Body of pancreas (tissue), 4 donors: Measurements from ENCODE around the gene LIPT1. TPM values are rescaled to one million over a fixed set of nuclear protein-coding genes. Genes with fewer than 3 reads are reported as not detected.
A peak's percentile ranks its signal among the peaks of the same experiment; 100 is the strongest.
"Not testable (repeated sequence)": the region's sequence is repeated elsewhere in the genome, so short reads cannot be mapped to it uniquely, and the experiment has no call there.

Source experiments
- ATAC-seq: fragments of 150-250 bp; one replicate; pipeline ENCODE4 v1.9.1; 2016
- DNase-seq, 4 donors: peaks; one replicate each; pipeline ENCODE4 v3.0.0-alpha.2; 2019
- H3K27ac ChIP-seq, 4 donors: fragments of 200-600 bp; sonication (generic); 1 replicate in 3 of 4; 2 replicates in 1 of 4; pipeline versions ENCODE4 v1.5.1 to v1.6.1; 2016 to 2019; ENCODE audit warnings: mild to moderate bottlenecking in 1 of 4, mixed read lengths in 1 of 4, moderate library complexity in 1 of 4
- H3K27me3 ChIP-seq, 2 donors: fragments of 200-600 bp; sonication (generic); one replicate each; pipeline ENCODE4 v1.6.0; 2016; ENCODE audit warnings: mild to moderate bottlenecking in 1 of 2
- H3K36me3 ChIP-seq, 2 donors: fragments of 200-600 bp; sonication (generic); replicated peaks in 1 of 2; 2 replicates each; pipeline ENCODE4 v1.5.1; 2016; ENCODE audit warnings: low read depth in 2 of 2; ENCODE audit not compliant: insufficient read depth in 1 of 2
- H3K4me1 ChIP-seq: fragments of 200-600 bp; sonication (generic); one replicate; pipeline ENCODE4 v1.6.0; 2016
- H3K4me3 ChIP-seq, 2 donors: fragments of 200-600 bp; sonication (generic); 1 replicate in 1 of 2; 2 replicates in 1 of 2; pipeline ENCODE4 v1.5.1; 2016 to 2019
- H3K9me3 ChIP-seq, 3 donors: fragments of 200-600 bp; sonication (generic); 1 replicate in 2 of 3; 2 replicates in 1 of 3; pipeline ENCODE4 v1.5.1; 2016
- POLR2A ChIP-seq, 3 donors: fragments of 450-650 bp; IDR thresholded peaks; one replicate each; pipeline ENCODE4 v1.6.1; 2016; ENCODE audit warnings: antibody characterized with exemption in 3 of 3, mild to moderate bottlenecking in 2 of 3
- WGBS, 2 donors: methylation state at CpG; one replicate each; pipeline ENCODE4 v1.1.5; 2017; 5-methylcytosine and 5-hydroxymethylcytosine counted together
- intact Hi-C: fragments of 100-400 bp; cut with DNase I; formaldehyde crosslinking; loops from one replicate; pipeline ENCODE4 v1.15.1; 2023
- total RNA-seq, 2 donors: library from RNA; depleted of rRNA; stranded (reverse); fragments of >200 nt; gene quantifications; one replicate each; pipeline ENCODE4 v1.1.0, GENCODE V29; 2016
- TF ChIP-seq, protein P1 (sequence below), 7 experiments: fragments of 450-650 bp in 4 of 7; fragments of 200-600 bp in 3 of 7; sonication (generic) in 3 of 7; IDR thresholded peaks; one replicate each; pipeline ENCODE4 v1.5.1; 2016 to 2019; ENCODE audit warnings: antibody characterized with exemption in 7 of 7

LIPT1 gene
- total RNA-seq, 2 donors from 2014 or later: 2.1 to 12.9 TPM

- DNase-seq (no peak), ATAC-seq (no peak)
- WGBS, 2 donors: 43 to 55% methylated on average over 4 of the region's 4 CpGs
- Histone ChIP-seq H3K9me3 (no peaks in the 10 kb centered on the region), H3K4me1 (no peaks in the 10 kb centered on the region), H3K4me3 (no peak overlapping the region), H3K36me3 (no peaks in the 10 kb centered on the region), H3K27ac (no peak overlapping the region), H3K27me3 (no peaks in the 10 kb centered on the region)
- intact Hi-C loops: no loop called here
- TF ChIP-seq POLR2A (IDR thresholded peaks at IDR 0.05): no peak
- TF ChIP-seq, protein P1, sequence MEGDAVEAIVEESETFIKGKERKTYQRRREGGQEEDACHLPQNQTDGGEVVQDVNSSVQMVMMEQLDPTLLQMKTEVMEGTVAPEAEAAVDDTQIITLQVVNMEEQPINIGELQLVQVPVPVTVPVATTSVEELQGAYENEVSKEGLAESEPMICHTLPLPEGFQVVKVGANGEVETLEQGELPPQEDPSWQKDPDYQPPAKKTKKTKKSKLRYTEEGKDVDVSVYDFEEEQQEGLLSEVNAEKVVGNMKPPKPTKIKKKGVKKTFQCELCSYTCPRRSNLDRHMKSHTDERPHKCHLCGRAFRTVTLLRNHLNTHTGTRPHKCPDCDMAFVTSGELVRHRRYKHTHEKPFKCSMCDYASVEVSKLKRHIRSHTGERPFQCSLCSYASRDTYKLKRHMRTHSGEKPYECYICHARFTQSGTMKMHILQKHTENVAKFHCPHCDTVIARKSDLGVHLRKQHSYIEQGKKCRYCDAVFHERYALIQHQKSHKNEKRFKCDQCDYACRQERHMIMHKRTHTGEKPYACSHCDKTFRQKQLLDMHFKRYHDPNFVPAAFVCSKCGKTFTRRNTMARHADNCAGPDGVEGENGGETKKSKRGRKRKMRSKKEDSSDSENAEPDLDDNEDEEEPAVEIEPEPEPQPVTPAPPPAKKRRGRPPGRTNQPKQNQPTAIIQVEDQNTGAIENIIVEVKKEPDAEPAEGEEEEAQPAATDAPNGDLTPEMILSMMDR (IDR thresholded peaks at IDR 0.05): no peak
These were observed 42.1 kb upstream of the LIPT1 start for GRCh38 chr2:99112617-99113016.

GRCh38 chr2:99127981-99128380 lies 26.8 kb upstream of the LIPT1 start:
- intact Hi-C loops: no loop called here
- DNase-seq (no peak), ATAC-seq (no peak)
- H3K27me3 ChIP-seq: no peaks in the 10 kb centered on the region
- no peaks in the 10 kb centered on the region for H3K36me3 ChIP-seq
- peaks cover 0 to 5% (median 0%) of the 10 kb centered on the region in 3 donors for H3K9me3 ChIP-seq
- no peak overlapping the region for H3K27ac ChIP-seq
- no peak overlapping the region for H3K4me3 ChIP-seq
- 89 to 94% methylated on average over 2 of the region's 2 CpGs for WGBS, 2 donors
- no peak for TF ChIP-seq POLR2A (IDR thresholded peaks at IDR 0.05)
- TF ChIP-seq, protein P1 (IDR thresholded peaks at IDR 0.05): no peak
- H3K4me1 ChIP-seq: no peaks in the 10 kb centered on the region

- H3K27ac ChIP-seq, DNase-seq, ATAC-seq, H3K27me3 ChIP-seq, H3K36me3 ChIP-seq, H3K4me3 ChIP-seq, H3K4me1 ChIP-seq, intact Hi-C loops, H3K9me3 ChIP-seq: not testable (repeated sequence)
- WGBS, 2 donors: 92% methylated on average over 1 to 2 of the region's 2 CpGs
These were observed 19.7 kb upstream of the LIPT1 start for GRCh38 chr2:99135044-99135556.

DNA sequence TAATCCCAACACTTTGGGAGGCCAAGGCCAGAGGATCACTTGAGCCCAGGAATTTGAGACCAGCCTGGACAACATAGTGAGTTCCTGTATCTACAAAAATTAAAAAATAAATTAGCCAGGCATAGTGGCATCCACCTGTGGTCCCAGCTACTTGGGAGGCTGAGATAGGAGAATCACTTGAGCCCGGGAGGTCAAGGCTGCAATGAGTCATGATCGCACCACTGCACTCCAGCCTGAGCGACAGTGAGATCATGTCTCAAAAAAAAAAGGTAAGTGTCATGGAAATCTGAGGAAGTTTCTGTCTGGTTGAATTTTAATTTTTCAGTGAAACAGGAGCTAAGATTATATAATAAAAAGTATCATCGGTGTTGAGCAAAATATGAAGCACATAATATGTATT lies 15.8 kb upstream of the LIPT1 start:
- DNase-seq: no peak
- no peak for ATAC-seq
- 86 to 87% methylated on average over 4 of the region's 4 CpGs for WGBS, 2 donors
- H3K36me3 ChIP-seq: no peaks in the 10 kb centered on the region
- H3K4me1 ChIP-seq: peaks cover 15% of the 10 kb centered on the region
- intact Hi-C loops: no loop called here
- H3K9me3 ChIP-seq: no peaks in the 10 kb centered on the region
- H3K27ac ChIP-seq: no peak overlapping the region
- H3K4me3 ChIP-seq: no peak overlapping the region
- no peaks in the 10 kb centered on the region for H3K27me3 ChIP-seq
- TF ChIP-seq, protein P1 (IDR thresholded peaks at IDR 0.05): no peak
- no peak for TF ChIP-seq POLR2A (IDR thresholded peaks at IDR 0.05)

DNA sequence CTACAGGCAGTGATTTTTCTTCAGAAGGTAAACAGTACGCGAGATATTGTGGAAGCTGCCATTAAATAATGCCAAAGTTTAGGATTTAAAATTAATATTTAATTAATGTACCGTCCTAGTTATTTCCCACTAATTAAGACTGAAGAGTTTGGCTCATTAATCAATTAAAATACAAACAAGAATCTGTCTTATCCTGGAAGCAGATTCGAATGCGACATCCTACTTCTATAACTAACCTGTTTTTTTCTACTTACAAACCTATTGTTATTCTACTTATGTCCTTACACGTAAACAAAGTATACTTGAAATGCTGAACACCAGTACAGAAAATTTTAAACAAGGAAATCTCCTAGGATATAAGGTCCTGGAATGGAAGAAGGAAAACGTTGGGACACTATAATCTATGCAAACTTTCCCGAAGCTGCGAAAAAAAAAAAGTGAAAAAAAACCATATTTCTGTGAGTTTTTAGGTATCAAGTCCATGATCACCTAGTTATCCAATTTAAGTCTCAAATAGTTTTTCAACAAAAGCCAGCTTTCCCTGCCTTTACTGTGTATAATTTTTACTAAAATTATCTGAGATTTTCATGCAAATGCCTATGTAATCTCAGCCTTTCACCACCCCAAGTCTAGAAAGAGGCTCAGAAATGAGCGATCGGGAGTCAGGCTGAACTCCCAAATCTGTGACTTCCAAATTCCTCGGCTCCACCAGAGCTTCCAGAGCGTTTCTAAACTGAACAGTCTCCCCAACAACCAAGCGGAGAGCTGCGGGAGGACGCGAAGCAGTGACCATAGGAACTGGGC lies 14.5 kb upstream of the LIPT1 start:
- peaks cover 15% of the 10 kb centered on the region for H3K4me1 ChIP-seq
- intact Hi-C loops: no loop called here
- H3K4me3 ChIP-seq: peak overlapping the region; percentile 64 to 94
- no peaks in the 10 kb centered on the region for H3K36me3 ChIP-seq
- H3K9me3 ChIP-seq: no peaks in the 10 kb centered on the region
- DNase-seq (no peak), ATAC-seq (no peak)
- peak overlapping the region; percentile 88 to 97 (median 96) for H3K27ac ChIP-seq
- WGBS, 2 donors: 7 to 9% methylated on average over 17 of the region's 17 CpGs
- no peak for TF ChIP-seq POLR2A (IDR thresholded peaks at IDR 0.05)
- TF ChIP-seq, protein P1 (IDR thresholded peaks at IDR 0.05): no peak
- H3K27me3 ChIP-seq: no peaks in the 10 kb centered on the region
